ENCODE data around the gene COL23A1.
"Not testable (repeated sequence)": the region's sequence is repeated elsewhere in the genome, so short reads cannot be mapped to it uniquely, and the experiment has no call there.

Gene COL23A1

GRCh38 chr5:178209334-178210072, 380.7 kb downstream of the COL23A1 start:
- in situ Hi-C loops (cut with HindIII; ENCODE audit: low sequenced_read_pairs), result no loop called here

GRCh38 chr5:178208540-178209227, 381.5 kb downstream of the COL23A1 start:
- in situ Hi-C loops (cut with HindIII; ENCODE audit: low sequenced_read_pairs), result no loop called here

DNA sequence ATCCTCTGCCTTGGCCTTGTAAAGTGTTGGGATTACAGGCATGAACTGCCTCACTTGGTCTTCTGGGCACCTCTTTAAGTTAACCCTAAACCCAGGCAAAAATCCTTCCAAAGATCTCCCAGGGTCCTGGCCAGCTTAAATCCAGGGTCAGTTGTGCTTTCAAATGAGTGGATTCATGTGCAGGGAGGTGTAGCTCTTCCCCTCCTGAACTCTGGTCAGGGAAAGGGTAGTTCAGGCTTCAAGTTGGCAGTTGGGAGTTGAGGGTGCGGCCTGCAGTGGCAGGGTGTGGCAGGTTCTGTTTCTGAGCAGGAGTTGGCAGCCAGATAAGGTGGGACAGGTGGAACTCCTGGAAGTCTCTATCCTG, 382.3 kb downstream of the COL23A1 start:
- in situ Hi-C loops (cut with HindIII; ENCODE audit: low sequenced_read_pairs), result no loop called here

DNA sequence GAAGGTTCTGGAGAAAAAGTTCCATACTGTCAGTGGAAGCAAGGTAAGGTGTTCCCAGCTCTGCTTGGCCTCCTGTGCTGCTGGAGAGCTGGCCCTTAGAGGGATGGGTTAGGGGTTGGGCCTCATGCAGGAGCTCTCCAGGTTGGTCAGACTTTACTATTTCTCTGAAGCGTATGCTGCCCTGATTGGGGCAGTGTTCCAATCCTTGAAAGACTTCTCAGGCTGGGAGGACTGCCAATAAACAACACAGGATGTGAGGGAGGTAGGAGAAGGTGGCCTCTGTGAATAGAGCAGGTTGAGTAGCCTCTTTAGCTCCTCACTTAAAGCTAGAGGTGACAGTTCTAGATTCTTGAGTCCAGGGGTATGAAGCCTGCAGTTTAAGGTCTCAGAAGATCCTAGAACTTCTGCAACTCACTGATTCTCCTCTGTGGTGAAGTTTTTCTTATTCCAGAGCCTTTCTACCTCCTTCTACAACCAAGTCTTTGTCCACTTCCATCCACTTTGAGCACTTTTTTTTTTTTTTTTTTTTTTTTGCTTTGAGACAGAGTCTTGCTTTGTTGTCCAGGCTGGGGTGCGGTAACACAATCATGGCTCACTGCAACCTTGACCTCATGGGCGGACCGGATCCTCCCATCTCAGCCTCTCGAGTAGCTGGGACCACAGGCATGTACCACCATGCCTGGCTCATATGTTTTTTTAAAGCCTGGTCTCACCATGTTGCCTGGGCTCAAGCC, 382.8 kb downstream of the COL23A1 start:
- in situ Hi-C loops (cut with HindIII; ENCODE audit: low sequenced_read_pairs), result no loop called here

- in situ Hi-C loops (cut with HindIII; ENCODE audit: low sequenced_read_pairs), result no loop called here
Observed at GRCh38 chr5:178206166-178207101, 383.8 kb downstream of the COL23A1 start.

- in situ Hi-C loops (cut with HindIII; ENCODE audit: low sequenced_read_pairs), result no loop called here
Observed at GRCh38 chr5:178205749-178206047, 384.5 kb downstream of the COL23A1 start.

DNA sequence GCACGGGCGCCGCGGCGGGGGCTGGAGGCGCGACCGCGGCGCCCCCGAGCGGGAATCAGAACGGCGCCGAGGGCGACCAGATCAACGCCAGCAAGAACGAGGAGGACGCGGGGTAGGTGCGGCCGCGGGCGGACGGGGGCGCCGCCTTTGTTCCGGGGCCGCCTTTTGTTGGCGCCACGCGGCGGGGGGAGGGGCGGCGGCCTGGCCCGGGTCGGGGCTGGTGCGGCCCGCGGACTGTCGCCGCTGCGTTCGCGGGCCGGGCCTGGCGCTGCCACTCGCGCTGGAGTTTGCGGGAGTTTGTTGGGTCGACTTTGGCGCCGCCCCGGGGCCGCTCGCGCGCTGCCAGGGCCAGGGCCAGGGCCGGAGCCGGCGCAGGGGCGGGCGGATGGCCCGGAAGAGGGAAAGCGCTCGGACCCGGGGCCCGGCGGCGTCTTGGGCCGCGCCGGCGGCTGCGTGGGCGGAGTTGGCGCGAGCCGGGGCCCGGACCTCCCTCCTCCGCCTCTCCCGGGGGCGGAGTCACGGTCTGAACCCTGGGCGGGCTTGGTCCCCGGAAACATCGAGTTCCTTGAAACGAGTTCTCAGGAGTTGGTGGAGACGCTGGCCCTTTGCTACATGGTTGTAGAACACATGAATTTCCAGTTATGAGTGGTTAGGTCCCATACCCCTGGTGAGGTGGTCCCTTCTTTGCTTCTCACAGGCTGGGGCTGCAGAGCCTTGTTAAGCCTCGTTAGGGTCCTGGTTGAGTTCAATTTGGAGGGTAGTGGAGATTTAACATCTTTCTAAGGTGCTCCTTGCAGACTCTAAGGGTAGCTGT, 385.1 kb downstream of the COL23A1 start:
- in situ Hi-C loops (cut with HindIII; ENCODE audit: low sequenced_read_pairs), result no loop called here

DNA sequence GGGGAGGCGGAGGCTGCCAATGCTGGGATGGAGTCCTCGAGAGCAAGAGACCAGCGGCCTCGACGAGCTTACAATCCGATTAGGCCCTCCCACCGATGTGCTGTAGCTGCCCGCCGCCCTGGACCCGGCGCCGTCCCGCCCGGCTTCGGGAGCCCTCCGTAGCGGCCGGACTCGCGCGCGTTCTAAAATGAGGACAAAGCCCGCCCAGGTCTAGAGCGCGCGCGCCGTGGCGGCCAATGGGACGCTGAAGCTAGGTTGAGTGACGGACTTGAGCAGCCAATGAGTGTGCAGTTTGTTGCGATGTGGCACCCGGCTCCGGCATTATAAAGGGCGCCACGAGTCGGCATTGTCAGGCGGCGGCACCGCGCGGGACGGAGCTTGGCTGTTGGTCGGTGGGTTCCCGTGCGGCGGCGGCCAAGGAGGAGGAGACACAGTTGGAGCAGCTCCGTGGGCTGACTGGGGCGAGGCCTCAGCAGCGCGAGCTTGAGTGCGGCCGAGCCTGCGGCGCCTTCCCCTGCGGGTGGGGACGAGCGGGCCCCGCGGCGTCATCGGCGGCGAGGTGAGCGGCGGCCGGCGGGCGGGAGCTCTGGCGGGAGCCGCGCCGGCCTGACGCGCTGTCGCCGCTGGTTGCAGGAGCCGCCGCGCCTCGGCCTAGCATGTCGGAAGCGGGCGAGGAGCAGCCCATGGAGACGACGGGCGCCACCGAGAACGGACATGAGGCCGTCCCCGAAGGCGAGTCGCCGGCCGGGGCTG, 385.8 kb downstream of the COL23A1 start, which contains the start of gene HNRNPAB:
Gene HNRNPAB (plus strand): TSS at position 352 of the 753 bp plus-strand sequence. CDS start 305 bp downstream, at position 657.
- in situ Hi-C loops (cut with HindIII; ENCODE audit: low sequenced_read_pairs), result no loop called here

DNA sequence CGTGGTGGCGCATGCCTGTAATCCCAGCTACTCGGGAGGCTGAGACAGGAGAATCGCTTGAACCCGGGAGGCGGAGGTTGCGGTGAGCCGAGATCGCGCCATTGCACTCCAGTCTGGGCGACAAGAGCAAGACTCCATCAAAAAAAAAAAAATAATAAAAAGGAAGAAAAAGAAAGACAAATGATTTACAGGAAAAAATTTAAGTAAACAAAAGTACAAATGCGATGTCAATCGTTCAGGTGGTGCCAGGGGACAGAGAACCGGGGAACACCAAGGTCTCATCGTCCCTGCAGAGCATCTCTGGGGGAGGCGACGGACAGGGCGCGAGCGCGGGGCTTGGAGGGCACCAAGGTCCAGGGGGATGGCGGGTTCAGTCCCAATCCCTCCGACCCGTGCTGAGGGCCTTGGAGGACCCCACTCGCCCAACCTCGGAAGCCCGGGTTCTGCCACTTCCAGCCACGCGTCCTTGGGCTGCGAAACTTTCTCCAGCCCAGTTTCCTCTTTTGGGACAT, 386.5 kb downstream of the COL23A1 start:
- in situ Hi-C loops (cut with HindIII; ENCODE audit: low sequenced_read_pairs), result no loop called here

GRCh38 chr5:178202541-178202940, 387.7 kb downstream of the COL23A1 start:
- in situ Hi-C loops (cut with HindIII; ENCODE audit: low sequenced_read_pairs), result no loop called here

DNA sequence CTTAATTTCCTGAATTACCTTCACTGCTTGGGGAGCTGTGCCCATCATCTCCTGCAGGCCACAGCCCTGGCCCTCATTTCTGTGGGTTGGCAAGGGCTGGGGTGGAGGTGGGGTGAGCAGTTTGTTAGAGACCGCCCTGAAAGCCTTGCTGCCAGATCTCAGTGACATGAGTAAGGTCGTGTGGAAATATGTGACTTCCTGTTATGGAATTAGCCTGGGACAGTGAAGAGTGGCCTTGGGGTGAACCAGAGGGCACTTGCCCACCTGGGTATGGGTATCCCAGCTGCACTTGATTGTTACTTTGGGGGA, 388.3 kb downstream of the COL23A1 start:
- in situ Hi-C loops (cut with HindIII; ENCODE audit: low sequenced_read_pairs), result no loop called here

- in situ Hi-C loops (cut with HindIII; ENCODE audit: low sequenced_read_pairs), result no loop called here
Observed at GRCh38 chr5:178201221-178201926, 388.8 kb downstream of the COL23A1 start.

GRCh38 chr5:178199581-178200434, 390.4 kb downstream of the COL23A1 start:
- in situ Hi-C loops (cut with HindIII; ENCODE audit: low sequenced_read_pairs), result no loop called here

- in situ Hi-C loops (cut with HindIII; ENCODE audit: low sequenced_read_pairs), result no loop called here
Observed at GRCh38 chr5:178198706-178199105, 391.5 kb downstream of the COL23A1 start.

DNA sequence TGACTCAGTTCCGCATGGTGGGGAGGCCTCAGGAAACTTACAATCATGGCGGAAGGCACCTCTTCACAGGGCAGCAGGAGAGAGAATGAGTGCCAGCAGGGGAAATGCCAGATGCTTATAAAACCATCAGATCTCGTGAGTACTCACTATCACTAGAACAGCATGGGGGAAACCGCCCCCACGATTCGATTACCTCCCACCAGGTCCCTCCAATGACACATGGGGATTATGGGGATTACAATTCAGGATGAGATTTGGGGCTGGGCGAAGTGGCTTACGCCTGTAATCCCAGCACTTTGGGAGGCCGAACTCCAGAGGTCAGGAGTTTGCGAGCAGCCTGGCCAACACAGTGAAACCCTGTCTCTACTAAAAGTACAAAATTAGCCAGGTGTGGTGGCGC, 392.0 kb downstream of the COL23A1 start:
- in situ Hi-C loops (cut with HindIII; ENCODE audit: low sequenced_read_pairs), result not testable (repeated sequence)

DNA sequence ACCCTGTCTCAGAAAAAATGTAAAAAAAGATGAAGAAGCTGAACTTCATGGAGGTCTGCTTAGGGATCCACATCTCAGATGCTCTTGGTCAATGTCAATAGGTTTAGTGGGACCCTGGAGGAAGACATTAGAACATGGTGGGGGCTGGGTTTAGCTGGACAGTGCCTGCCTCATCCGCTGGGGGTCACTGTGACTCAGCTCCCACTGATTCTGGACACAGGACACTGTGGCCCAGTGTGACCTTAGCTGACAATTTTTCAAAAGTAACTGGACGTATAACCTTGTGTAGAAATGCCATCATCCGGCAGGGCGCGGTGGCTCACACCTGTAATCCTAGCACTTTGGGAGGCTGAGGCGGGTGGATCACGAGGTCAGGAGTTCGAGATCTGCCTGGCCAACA, 393.2 kb downstream of the COL23A1 start:
- in situ Hi-C loops (cut with HindIII; ENCODE audit: low sequenced_read_pairs), result no loop called here

- in situ Hi-C loops (cut with HindIII; ENCODE audit: low sequenced_read_pairs), result no loop called here
Observed at GRCh38 chr5:178196281-178196812, 393.8 kb downstream of the COL23A1 start.

All from DLD1 (cell line).